Skeletal muscle cell (primary cell): Measurements from ENCODE around the gene EVX1.

Experiments
- DNase-seq: peaks from one replicate; pipeline ENCODE4 v3.0.0-alpha.2; 2010; ENCODE audit warnings: low read depth
- H3K4me3 ChIP-seq: 2 replicates; pipeline ENCODE4 v1.5.1; 2011; ENCODE audit warnings: low read depth, mild to moderate bottlenecking, control low read depth, low read length, moderate library complexity

The EVX1 gene

GRCh38 chr7:27295236-27295635 lies 52.6 kb downstream of the EVX1 start:
- no peak for DNase-seq
- no peak overlapping the region for H3K4me3 ChIP-seq

GRCh38 chr7:27297356-27297755 lies 54.8 kb downstream of the EVX1 start:
- no peak for DNase-seq
- no peak overlapping the region for H3K4me3 ChIP-seq
